ENCODE data around the gene SORCS2.

GRCh38 chr4:7358100-7358735 is 165.9 kb downstream of the SORCS2 start:
- TF ChIP-seq CTCF (IDR thresholded peaks at IDR 0.05) (no peak), POLR2A (IDR thresholded peaks at IDR 0.05) (no peak)
